ENCODE results near the gene SMTNL1.

SMTNL1 gene

DNA sequence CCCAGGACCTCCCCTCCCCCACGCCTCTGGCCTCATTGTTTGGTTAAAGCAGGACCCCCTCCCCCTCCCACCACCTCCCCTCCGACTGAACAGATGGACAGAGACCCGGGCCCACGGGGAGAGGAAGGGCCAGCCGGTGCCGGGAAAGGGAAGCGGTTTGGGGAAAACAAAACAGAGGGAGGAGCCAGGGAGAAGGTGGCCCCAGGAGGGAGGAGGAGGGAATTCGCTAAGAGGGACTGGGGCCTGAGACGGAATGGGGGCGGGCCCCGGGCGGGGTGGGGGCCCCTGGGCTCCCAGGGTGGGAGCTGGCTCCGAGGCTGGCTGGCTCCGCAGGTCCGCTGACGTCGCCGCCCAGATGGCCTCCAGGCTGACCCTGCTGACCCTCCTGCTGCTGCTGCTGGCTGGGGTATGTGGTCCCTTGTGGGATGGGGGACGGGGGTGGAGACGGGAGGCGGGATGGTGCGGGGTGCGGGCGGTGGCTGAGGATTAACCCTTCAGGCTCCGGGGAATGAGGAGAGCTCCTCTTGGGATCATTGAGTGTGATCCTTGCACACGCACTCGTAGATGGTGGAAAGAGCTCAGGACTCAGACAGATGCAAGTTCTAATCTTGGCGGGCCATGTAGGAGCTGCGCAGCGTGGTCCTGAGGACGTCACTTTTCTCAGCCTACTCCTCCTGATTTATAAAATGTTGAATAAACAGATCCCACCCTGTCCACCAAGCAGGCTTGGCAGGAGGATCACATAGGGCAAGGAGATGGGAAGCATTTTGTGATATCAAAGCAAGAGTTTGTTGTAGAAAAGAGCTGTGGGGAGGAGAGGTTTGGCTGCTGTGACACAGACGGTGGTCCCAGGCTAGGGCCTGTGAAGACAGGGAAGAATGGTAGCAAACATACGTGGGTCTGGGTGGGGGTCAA is 60.8 kb downstream of the SMTNL1 start:
- DNase-seq = no peak

GRCh38 chr11:57598831-57599155 is 61.4 kb downstream of the SMTNL1 start:
- no peak for DNase-seq

DNA sequence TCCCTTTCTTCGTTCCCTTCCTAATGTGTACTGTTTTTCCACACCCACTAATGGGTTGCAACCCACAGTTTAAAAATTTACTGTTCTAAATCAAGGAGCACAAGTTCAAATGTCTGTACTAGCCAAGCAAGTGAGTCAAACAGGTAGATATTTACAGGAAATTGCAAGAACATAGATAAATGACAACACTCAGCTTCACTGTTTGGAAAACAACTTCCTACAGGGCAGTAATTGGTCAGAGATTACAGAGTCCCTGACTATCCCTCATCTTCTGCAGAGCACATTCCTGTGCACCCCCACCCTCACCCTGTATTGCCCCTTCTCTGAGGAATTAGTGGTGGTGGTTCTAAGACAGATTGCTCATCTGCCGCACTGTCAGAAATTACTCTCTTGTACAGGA is 62.0 kb downstream of the SMTNL1 start:
- DNase-seq = no peak

Data from NCI-H510A treated with DMSO at 0.1 percent for 48 hours (cell line).